ENCODE measurements around the gene TPD52L1. TPM values are rescaled to one million over a fixed set of nuclear protein-coding genes. Genes with fewer than 3 reads are reported as not detected.

Gene TPD52L1
- total and polyA plus RNA-seq, 2 experiments from 2014 or later, result 22.8 to 24.0 TPM

DNA sequence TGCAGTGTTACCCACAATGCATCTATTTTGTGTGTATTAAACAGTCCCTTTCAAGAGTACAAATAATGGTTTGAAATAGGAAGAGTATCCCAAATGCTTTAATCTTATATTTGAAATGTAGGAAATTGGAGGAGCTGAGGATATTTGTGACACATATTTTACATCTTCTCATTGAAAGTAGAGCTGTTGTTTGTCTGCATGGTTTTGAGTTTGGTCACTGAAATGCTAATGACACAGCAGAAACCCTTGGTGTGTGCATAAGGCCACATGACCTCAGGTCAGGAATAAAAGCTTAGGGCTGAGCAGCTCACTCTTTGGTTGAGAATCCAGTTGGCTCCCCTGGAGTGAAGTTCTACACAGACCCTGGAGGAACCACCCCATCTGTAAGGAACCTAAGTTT is 49.8 kb downstream of the TPD52L1 start (continued):
- TF ChIP-seq, protein P1, sequence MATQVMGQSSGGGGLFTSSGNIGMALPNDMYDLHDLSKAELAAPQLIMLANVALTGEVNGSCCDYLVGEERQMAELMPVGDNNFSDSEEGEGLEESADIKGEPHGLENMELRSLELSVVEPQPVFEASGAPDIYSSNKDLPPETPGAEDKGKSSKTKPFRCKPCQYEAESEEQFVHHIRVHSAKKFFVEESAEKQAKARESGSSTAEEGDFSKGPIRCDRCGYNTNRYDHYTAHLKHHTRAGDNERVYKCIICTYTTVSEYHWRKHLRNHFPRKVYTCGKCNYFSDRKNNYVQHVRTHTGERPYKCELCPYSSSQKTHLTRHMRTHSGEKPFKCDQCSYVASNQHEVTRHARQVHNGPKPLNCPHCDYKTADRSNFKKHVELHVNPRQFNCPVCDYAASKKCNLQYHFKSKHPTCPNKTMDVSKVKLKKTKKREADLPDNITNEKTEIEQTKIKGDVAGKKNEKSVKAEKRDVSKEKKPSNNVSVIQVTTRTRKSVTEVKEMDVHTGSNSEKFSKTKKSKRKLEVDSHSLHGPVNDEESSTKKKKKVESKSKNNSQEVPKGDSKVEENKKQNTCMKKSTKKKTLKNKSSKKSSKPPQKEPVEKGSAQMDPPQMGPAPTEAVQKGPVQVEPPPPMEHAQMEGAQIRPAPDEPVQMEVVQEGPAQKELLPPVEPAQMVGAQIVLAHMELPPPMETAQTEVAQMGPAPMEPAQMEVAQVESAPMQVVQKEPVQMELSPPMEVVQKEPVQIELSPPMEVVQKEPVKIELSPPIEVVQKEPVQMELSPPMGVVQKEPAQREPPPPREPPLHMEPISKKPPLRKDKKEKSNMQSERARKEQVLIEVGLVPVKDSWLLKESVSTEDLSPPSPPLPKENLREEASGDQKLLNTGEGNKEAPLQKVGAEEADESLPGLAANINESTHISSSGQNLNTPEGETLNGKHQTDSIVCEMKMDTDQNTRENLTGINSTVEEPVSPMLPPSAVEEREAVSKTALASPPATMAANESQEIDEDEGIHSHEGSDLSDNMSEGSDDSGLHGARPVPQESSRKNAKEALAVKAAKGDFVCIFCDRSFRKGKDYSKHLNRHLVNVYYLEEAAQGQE (IDR thresholded peaks at IDR 0.05; ENCODE audit: unreplicated experiment), result no peak
- TF ChIP-seq, protein P2, sequence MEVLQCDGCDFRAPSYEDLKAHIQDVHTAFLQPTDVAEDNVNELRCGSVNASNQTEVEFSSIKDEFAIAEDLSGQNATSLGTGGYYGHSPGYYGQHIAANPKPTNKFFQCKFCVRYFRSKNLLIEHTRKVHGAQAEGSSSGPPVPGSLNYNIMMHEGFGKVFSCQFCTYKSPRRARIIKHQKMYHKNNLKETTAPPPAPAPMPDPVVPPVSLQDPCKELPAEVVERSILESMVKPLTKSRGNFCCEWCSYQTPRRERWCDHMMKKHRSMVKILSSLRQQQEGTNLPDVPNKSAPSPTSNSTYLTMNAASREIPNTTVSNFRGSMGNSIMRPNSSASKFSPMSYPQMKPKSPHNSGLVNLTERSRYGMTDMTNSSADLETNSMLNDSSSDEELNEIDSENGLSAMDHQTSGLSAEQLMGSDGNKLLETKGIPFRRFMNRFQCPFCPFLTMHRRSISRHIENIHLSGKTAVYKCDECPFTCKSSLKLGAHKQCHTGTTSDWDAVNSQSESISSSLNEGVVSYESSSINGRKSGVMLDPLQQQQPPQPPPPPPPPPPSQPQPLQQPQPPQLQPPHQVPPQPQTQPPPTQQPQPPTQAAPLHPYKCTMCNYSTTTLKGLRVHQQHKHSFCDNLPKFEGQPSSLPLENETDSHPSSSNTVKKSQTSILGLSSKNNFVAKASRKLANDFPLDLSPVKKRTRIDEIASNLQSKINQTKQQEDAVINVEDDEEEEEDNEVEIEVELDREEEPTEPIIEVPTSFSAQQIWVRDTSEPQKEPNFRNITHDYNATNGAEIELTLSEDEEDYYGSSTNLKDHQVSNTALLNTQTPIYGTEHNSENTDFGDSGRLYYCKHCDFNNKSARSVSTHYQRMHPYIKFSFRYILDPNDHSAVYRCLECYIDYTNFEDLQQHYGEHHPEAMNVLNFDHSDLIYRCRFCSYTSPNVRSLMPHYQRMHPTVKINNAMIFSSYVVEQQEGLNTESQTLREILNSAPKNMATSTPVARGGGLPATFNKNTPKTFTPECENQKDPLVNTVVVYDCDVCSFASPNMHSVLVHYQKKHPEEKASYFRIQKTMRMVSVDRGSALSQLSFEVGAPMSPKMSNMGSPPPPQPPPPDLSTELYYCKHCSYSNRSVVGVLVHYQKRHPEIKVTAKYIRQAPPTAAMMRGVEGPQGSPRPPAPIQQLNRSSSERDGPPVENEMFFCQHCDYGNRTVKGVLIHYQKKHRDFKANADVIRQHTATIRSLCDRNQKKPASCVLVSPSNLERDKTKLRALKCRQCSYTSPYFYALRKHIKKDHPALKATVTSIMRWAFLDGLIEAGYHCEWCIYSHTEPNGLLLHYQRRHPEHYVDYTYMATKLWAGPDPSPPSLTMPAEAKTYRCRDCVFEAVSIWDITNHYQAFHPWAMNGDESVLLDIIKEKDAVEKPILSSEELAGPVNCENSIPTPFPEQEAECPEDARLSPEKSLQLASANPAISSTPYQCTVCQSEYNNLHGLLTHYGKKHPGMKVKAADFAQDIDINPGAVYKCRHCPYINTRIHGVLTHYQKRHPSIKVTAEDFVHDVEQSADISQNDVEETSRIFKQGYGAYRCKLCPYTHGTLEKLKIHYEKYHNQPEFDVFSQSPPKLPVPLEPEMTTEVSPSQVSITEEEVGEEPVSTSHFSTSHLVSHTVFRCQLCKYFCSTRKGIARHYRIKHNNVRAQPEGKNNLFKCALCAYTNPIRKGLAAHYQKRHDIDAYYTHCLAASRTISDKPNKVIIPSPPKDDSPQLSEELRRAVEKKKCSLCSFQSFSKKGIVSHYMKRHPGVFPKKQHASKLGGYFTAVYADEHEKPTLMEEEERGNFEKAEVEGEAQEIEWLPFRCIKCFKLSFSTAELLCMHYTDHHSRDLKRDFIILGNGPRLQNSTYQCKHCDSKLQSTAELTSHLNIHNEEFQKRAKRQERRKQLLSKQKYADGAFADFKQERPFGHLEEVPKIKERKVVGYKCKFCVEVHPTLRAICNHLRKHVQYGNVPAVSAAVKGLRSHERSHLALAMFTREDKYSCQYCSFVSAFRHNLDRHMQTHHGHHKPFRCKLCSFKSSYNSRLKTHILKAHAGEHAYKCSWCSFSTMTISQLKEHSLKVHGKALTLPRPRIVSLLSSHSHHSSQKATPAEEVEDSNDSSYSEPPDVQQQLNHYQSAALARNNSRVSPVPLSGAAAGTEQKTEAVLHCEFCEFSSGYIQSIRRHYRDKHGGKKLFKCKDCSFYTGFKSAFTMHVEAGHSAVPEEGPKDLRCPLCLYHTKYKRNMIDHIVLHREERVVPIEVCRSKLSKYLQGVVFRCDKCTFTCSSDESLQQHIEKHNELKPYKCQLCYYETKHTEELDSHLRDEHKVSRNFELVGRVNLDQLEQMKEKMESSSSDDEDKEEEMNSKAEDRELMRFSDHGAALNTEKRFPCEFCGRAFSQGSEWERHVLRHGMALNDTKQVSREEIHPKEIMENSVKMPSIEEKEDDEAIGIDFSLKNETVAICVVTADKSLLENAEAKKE (CRISPR knock-in tag; IDR thresholded peaks at IDR 0.05), result no peak
- TF ChIP-seq POLR2AphosphoS5 (IDR thresholded peaks at IDR 0.05; ENCODE audit: low read depth), result no peak
- TF ChIP-seq EZH2 (IDR thresholded peaks at IDR 0.05; ENCODE audit: low read depth, unreplicated experiment), result no peak

DNA sequence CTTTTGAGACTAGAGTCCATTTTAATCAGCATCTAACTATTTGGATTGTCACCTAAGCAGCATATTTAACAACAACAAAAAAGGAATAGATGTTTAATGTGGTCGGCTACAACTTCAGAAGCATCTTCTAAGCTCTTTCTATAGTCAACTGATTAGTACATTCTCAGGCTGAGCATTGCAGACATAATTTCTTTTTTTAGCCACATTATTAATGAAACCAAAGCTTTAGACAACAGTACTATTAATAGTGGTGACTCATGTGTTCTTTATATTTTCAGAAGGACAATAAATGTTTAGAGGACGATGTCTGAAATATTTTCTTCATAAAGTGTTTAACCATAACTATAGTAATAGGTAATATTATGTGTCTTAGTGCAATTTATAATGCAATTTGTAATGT is 52.4 kb downstream of the TPD52L1 start:
- Histone ChIP-seq H3F3A (replicated peaks; ENCODE audit: low read depth) (no peaks in the 10 kb centered on the region), H3K27me3 (ENCODE audit: insufficient read depth) (no peaks in the 10 kb centered on the region), H2AFZ (no peak overlapping the region), H3K36me3 (ENCODE audit: insufficient read depth) (no peaks in the 10 kb centered on the region), H3K4me3 (no peak overlapping the region), H4K20me1 (replicated peaks; ENCODE audit: insufficient read depth) (no peaks in the 10 kb centered on the region), H3K79me2 (replicated peaks; ENCODE audit: insufficient read depth) (no peaks in the 10 kb centered on the region), H3K9me2 (ENCODE audit: insufficient read depth) (peaks cover 6% of the 10 kb centered on the region; the same call in 1 of the 2 replicates), H3K4me2 (no peak overlapping the region), H3K4me1 (ENCODE audit: insufficient read depth) (peaks cover 14% of the 10 kb centered on the region; the same call in 1 of the 2 replicates), H3K27ac (ENCODE audit: low read depth) (no peak overlapping the region)
- DNase-seq (ENCODE audit: low spot score) (no peak), ATAC-seq (no peak)
- H3K36me3 Mint-ChIP-seq (ENCODE audit: low read depth), result no peaks in the 10 kb centered on the region
- peaks cover 22% of the 10 kb centered on the region for H3K4me1 Mint-ChIP-seq
- no peaks in the 10 kb centered on the region; the same call in 2 of the 3 replicates for H3K9me3 Mint-ChIP-seq
- H3K27me3 Mint-ChIP-seq (ENCODE audit: insufficient read depth, low read depth, poor library complexity), result peaks cover 4% of the 10 kb centered on the region
- H3K27ac Mint-ChIP-seq, result no peak overlapping the region
- H3K4me3 Mint-ChIP-seq, result no peak overlapping the region
- TF ChIP-seq CREB1 (CRISPR knock-in tag; IDR thresholded peaks at IDR 0.05; ENCODE audit: low read depth) (no peak), STAT1 (IDR thresholded peaks at IDR 0.05; ENCODE audit: unreplicated experiment) (no peak), JUNB (IDR thresholded peaks at IDR 0.05; ENCODE audit: unreplicated experiment) (no peak), ZNF331 (CRISPR knock-in tag; IDR thresholded peaks at IDR 0.05; ENCODE audit: low read depth) (no peak), ZNF114 (CRISPR knock-in tag; IDR thresholded peaks at IDR 0.05) (no peak), POLR2AphosphoS5 (IDR thresholded peaks at IDR 0.05; ENCODE audit: low read depth) (no peak)
- TF ChIP-seq, protein P1 (IDR thresholded peaks at IDR 0.05; ENCODE audit: unreplicated experiment), result no peak
- TF ChIP-seq, protein P3, sequence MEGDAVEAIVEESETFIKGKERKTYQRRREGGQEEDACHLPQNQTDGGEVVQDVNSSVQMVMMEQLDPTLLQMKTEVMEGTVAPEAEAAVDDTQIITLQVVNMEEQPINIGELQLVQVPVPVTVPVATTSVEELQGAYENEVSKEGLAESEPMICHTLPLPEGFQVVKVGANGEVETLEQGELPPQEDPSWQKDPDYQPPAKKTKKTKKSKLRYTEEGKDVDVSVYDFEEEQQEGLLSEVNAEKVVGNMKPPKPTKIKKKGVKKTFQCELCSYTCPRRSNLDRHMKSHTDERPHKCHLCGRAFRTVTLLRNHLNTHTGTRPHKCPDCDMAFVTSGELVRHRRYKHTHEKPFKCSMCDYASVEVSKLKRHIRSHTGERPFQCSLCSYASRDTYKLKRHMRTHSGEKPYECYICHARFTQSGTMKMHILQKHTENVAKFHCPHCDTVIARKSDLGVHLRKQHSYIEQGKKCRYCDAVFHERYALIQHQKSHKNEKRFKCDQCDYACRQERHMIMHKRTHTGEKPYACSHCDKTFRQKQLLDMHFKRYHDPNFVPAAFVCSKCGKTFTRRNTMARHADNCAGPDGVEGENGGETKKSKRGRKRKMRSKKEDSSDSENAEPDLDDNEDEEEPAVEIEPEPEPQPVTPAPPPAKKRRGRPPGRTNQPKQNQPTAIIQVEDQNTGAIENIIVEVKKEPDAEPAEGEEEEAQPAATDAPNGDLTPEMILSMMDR (conservative IDR thresholded peaks at IDR 0.05; ENCODE audit: low read depth in 2 of 2), result no peak

All from GM23338 (cell line).